NOMO-1 treated with dmso at 0.1 percent for 144 hours (cell line): ENCODE measurements around the gene MAN1C1.

Experiments
- DNase-seq: peaks from one replicate; lab custom pipeline; 2025; ENCODE audit not compliant: unreplicated experiment; lab: John Stamatoyannopoulos, UW

MAN1C1 gene

GRCh38 chr1:25613091-25613490 is 3.5 kb upstream of the MAN1C1 start:
- no peak for DNase-seq

DNA sequence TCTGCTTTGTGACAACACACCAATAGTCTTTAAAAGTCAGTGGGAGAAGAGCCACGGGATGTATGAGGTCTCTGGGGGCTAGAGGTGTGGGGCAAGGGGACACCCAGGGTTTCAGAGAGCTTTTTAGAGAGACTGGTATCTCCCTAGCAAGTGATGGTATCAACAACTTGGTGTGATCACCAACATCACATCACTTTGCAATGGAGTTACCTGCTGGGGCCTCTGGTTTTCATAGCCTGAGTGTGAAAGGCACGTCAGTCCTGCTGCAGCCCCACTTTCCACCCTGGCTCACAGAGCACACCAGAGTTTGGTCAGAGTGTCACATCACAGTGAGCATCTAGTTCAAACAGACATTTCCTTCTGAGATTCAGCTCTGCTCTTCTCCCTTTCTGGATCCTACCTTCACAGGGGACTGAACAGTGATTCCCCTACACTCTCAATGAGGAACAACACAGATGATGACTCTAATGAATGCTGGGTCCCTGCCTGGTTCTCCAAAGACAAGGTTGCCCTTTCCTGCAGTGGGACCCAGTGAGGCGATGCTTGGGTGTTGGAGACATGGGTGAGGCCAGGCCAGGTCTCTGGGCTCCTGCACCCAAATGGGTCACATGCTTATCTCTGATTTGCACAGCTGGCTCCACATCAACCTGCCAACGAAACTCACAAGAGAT is 2.0 kb upstream of the MAN1C1 start:
- DNase-seq: no peak

- no peak for DNase-seq
Observed at GRCh38 chr1:25615172-25615541, 1.4 kb upstream of the MAN1C1 start.

- DNase-seq: no peak
Observed at GRCh38 chr1:25615563-25616094, 962 bp upstream of the MAN1C1 start.

- no peak for DNase-seq
Observed at GRCh38 chr1:25616987-25617624, 515 bp downstream of the MAN1C1 start.

- no peak for DNase-seq
Observed at GRCh38 chr1:25617625-25618432, 1.2 kb downstream of the MAN1C1 start.

- DNase-seq: no peak
Observed at GRCh38 chr1:25618433-25618808, 1.8 kb downstream of the MAN1C1 start.

DNA sequence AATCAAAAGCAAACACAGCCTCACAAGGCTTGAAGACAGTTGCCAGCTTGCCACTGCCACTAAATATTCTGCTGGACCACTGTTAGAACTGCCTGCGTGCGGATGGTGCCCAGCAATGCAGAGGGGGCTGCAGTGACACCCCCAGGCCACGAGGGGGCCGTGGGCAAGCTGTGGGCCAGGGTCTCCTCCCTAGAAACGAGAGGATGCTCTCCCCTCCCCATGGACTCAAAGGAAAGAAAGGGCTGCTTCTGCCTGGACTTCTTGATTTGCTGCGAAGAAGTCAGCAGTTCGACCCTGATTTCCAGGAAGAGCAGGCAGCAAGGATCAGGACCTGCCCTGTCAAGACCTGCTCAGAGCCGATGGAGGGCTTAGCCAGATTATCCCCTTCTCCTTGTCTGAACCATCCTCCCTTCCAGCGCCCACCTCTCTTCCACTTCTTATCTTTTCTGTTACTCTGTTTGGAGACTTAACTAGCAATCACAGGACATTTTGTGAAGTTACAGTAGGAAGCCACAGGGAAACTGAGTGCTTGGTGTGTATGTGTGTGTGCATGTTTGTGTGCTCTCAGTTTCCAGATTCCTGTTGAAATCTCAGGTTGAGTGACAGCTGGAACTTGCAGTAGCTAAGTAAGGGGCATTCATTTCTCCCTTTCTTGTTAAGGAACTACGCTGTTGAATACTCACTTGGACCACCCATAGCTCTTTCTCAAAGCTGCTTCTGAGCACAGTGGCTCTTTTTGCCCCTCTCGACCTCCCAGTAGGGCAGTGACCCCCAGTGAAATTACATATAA is 2.7 kb downstream of the MAN1C1 start:
- DNase-seq: peak; percentile 21

- no peak for DNase-seq
Observed at GRCh38 chr1:25620211-25620610, 3.6 kb downstream of the MAN1C1 start.

DNA sequence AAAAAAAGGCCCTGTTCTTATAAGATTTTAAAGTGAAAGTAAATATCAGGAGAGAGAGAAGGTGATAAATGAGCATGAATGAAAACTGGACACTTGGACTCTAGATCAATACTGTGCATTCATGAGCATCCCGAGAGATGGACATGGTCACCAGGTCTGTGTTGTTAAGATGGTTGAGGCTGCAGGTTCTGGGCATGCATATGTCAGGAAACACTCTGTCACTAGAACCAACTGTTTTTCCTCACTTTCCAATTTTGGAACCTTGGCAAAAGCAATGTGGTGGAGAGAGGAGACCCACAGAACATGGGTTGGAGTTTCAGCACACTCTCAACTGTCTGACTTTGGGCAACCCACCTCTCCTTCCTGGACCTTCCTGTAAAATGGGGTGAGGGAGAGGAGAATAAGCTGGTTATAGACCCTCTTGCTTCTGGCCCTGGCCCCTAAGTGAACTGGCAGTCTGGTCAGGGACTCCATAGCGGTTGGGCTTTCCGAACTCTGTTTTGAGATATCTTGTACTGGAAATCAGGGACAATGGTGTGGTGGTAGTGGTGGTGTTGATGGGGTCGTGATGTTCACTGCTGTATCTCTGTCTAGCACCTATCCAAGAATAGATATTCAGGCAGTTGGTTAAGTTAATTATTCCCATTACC is 4.2 kb downstream of the MAN1C1 start:
- DNase-seq: no peak

DNA sequence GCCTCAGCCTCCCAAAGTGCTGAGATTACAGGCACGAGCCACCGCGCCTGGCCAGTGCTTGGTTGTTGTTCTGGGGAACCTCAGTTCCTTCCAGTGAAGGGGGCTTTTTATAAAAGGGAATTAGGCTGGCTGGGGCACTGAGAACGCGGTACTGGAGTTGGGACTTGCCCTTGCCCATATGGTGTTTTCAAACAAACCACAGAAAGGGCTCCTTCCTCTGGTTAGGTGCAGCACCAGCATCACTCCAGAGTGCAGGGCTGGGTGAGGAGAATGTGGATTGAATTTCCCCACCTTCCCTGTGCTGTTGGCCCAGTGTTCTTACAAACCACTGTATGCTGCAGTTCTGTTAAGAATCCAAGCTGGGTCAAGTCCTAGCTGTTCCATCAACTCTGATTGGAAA is 5.3 kb downstream of the MAN1C1 start:
- no peak for DNase-seq

DNA sequence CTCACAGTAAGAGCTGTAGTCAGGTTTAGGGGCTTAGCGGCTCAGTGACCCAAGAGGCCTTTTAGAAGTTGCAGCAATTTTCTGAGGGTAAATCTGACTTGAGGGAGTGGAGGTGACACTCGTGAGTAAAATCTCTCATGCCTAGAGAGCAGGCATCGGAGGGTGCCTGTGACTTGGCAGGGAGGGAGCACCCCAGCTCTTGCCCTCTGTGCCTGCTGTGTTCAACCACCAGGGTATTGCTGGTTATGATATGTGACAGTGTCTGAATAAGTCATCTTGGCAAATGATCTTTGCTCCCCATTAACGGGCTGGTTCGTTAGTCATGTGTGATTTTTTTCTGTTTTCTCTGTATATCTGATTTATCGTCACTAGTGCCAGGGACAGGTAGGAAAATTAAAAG is 5.9 kb downstream of the MAN1C1 start:
- DNase-seq: no peak

DNA sequence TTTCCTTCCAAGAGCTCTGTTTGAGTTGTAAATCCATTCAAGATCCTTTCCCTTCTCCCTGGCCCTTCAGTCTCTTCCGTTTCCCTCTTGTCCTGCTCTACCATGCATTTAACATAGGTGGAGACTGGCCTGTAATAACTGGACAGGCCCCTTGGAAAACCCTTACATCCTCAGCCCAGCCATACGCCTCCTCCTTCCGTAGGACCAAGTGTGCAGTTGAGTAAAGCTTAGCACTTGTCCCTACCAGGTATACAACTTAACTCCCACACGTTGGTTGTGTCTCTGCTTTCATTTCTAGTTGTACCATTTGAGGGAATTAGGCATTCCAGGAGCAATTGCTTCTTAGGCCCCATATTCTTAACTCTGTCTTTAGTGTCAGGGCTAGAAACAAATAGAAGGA is 6.4 kb downstream of the MAN1C1 start:
- DNase-seq: no peak

DNA sequence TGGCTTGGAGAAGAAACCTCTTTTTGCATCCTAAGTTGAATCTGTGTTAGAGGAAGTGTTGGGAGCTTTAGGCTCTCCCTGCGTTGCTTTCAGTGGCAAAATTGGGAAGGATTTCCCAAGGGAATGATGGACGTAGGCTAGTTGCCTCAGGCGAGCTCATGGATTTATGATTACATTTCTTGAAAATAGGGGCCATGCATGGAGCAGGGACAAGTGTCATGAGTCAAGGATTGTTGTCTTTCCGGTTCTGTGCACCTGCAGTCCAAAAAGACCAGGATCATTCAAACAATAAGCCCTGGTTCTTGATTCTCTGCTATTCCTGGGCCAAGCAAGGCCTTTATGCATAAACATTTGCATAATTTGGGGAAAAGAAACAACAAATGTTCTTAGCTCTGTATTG is 7.1 kb downstream of the MAN1C1 start:
- no peak for DNase-seq

- DNase-seq: peak; percentile 10
Observed at GRCh38 chr1:25624156-25624555, 7.6 kb downstream of the MAN1C1 start.

GRCh38 chr1:25624604-25625003 is 8.0 kb downstream of the MAN1C1 start:
- DNase-seq: no peak

DNA sequence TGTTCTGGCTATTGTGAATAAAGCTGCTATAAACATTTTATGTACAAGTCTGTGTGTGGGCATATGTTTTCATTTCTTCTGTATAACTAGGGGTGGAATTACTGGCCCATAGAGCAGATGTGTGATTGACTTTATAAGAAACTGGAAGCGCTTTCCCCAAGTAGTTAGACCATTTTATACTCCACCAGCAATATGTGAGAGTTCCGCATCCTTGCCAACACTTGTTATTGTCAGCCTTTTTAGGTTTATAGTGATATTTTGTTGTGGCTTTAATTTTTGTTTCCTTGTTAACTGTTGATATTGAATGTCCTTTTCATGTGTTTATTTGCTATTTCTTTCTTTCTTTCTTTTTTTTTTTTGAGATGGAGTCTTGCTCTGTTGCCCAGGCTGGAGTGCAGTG is 9.4 kb downstream of the MAN1C1 start:
- DNase-seq: no peak

DNA sequence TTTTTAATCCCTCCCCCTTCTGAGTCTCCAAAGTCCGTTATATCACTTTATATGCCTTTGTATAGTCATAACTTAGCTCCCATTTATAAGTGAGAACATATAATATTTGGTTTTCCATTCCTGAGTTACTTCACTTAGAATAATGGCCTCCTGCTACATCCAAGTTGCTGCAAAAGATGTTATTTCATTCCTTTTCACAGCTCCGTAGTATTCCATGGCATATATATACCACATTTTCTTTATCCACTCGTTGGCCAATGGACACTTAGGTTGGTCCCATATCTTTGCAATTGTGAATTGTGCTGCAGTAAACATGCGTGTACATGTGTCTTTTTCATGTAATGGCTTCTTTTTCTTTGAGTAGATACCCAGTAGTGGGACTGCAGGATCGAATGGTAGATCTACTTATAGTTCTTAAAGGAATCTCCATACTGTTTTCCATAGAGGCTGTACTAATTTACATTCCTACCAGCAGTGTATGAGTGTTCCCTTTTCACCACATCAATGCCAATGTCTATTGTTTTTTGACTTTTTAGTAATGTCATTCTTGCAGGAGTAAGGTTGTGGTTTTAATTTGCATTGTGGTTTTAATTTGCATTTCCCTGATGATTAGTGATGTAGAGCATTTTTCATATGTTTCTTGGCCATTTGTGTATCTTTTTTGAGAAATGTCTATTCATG is 12.3 kb downstream of the MAN1C1 start:
- DNase-seq: no peak

- DNase-seq: no peak
Observed at GRCh38 chr1:25629836-25630235, 13.2 kb downstream of the MAN1C1 start.
